ENCODE results near the gene CAMTA1. TPM values are rescaled to one million over a fixed set of nuclear protein-coding genes. Genes with fewer than 3 reads are reported as not detected.

The CAMTA1 gene
- total RNA-seq, 5 donors from 2014 or later (not counting 1 experiment from before 2014, with no cell fraction given): 29.7 to 37.4 (median 34.6) TPM

DNA sequence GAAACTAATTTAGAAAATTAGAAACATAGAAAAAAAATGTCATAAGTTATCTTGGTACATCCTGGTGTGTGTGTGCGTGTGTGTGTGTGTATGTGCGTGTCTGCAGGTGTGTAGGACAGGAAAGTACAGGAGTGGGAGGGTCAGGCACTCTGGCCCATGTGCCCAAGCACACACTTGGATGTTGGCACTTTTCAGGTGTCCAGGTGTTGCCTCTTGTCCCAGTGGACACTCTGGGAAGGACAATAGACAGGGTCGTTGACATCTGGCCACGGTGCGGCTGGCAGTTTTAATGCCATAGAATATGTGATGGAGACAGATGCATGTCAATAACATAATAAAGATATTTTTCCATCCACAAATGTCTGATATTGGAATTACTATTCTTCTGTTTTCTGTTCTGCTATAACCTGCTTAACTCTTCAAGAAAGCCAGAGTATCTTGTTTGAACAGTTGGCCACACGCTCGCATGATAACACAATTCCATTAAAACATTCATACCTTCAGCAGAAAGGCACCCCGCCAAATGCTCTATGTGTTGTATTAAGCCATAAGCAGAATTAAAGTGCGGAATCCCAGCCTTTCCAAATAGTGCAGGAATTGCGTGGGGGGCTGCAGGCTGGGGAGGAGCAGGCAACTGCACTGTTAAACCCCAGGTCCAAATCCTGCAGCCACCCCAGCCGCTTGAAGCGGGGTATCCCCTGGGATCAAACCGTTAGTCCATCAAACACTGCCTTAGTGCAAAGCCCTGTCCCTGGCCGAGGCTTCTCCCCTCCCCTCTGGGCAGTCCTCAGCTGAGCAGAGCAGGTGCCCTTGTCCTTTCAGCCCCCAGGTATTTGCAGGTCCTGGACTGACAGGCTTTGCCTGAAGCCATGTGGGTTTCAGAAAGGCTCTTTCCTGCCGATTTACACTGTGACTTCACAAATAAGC, 390.0 kb downstream of the CAMTA1 start:
- peaks cover 33 to 58% of the 10 kb centered on the region in 2 donors for H3K27me3 Mint-ChIP-seq

GRCh38 chr1:7177021-7177420, 391.8 kb downstream of the CAMTA1 start:
- no peak overlapping the region for H3K27ac Mint-ChIP-seq
- peaks cover 6 to 11% (median 9%) of the 10 kb centered on the region in 3 donors for H3K9me3 Mint-ChIP-seq
- CTCF ChIA-PET: no interaction called here
- Histone ChIP-seq H3K4me3 (ENCODE audit: control insufficient read depth in 1 of 2, extremely low read depth in 1 of 2, low read length in 1 of 2) (no peak overlapping the region), H3K27me3 (replicated peaks in 1 of 2; ENCODE audit: control insufficient read depth in 2 of 2, extremely low read depth in 1 of 2, insufficient read depth in 2 of 2, low read length in 1 of 2) (peaks cover 0 to 56% of the 10 kb centered on the region in 2 experiments), H3K27ac (ENCODE audit: low read length) (no peak overlapping the region), H3K4me1 (ENCODE audit: control insufficient read depth in 1 of 2, extremely low read depth in 1 of 2, insufficient read depth in 2 of 2, low read length in 2 of 2) (no peaks in the 10 kb centered on the region), H3K36me3 (ENCODE audit: control insufficient read depth in 2 of 2, extremely low read depth in 1 of 2, insufficient read depth in 1 of 2, low read length in 1 of 2) (no peaks in the 10 kb centered on the region), H3K9me3 (no peaks in the 10 kb centered on the region)
- DNase-seq: no peak
- no peak for ATAC-seq (replicated peaks in 1 of 4)
- H3K36me3 Mint-ChIP-seq: no peaks in the 10 kb centered on the region
- POLR2A ChIA-PET: no interaction called here
- no peak overlapping the region for H3K4me3 Mint-ChIP-seq
- 86% methylated on average over 3 of the region's 3 CpGs for WGBS (ENCODE audit: insufficient coverage)
- peaks cover 23 to 44% of the 10 kb centered on the region in 2 donors for H3K27me3 Mint-ChIP-seq
- H3K4me1 Mint-ChIP-seq: no peaks in the 10 kb centered on the region

More for the DNA sequence above, 390.0 kb downstream of the CAMTA1 start:
- H3K4me1 ChIP-seq (ENCODE audit: control insufficient read depth in 1 of 2, extremely low read depth in 1 of 2, insufficient read depth in 2 of 2, low read length in 2 of 2): no peaks in the 10 kb centered on the region
- WGBS (ENCODE audit: insufficient coverage): 82% methylated on average over 9 of the region's 15 CpGs
- ATAC-seq (replicated peaks in 1 of 4) (no peak), DNase-seq (no peak)
- H3K4me3 Mint-ChIP-seq: no peak overlapping the region
- peaks cover 5 to 11% (median 6%) of the 10 kb centered on the region in 3 donors for H3K9me3 Mint-ChIP-seq
- H3K27ac ChIP-seq (ENCODE audit: low read length): no peak overlapping the region
- H3K9me3 ChIP-seq: no peaks in the 10 kb centered on the region
- no peaks in the 10 kb centered on the region for H3K36me3 ChIP-seq (ENCODE audit: control insufficient read depth in 2 of 2, extremely low read depth in 1 of 2, insufficient read depth in 1 of 2, low read length in 1 of 2)
- H3K4me3 ChIP-seq (ENCODE audit: control insufficient read depth in 1 of 2, extremely low read depth in 1 of 2, low read length in 1 of 2): no peak overlapping the region
- no peaks in the 10 kb centered on the region for H3K36me3 Mint-ChIP-seq
- POLR2A ChIA-PET: no interaction called here
- peaks cover 0 to 55% of the 10 kb centered on the region in 2 experiments for H3K27me3 ChIP-seq (replicated peaks in 1 of 2; ENCODE audit: control insufficient read depth in 2 of 2, extremely low read depth in 1 of 2, insufficient read depth in 2 of 2, low read length in 1 of 2)
- no peaks in the 10 kb centered on the region for H3K4me1 Mint-ChIP-seq
- no peak overlapping the region for H3K27ac Mint-ChIP-seq
- CTCF ChIA-PET: no interaction called here

- ChIA-PET CTCF (no interaction called here), POLR2A (no interaction called here)
- Histone ChIP-seq H3K27ac (ENCODE audit: low read length) (no peak overlapping the region), H3K27me3 (replicated peaks in 1 of 2; ENCODE audit: control insufficient read depth in 2 of 2, extremely low read depth in 1 of 2, insufficient read depth in 2 of 2, low read length in 1 of 2) (peaks cover 0 to 50% of the 10 kb centered on the region in 2 experiments), H3K4me3 (ENCODE audit: control insufficient read depth in 1 of 2, extremely low read depth in 1 of 2, low read length in 1 of 2) (no peak overlapping the region), H3K36me3 (ENCODE audit: control insufficient read depth in 2 of 2, extremely low read depth in 1 of 2, insufficient read depth in 1 of 2, low read length in 1 of 2) (no peaks in the 10 kb centered on the region), H3K9me3 (no peaks in the 10 kb centered on the region), H3K4me1 (ENCODE audit: control insufficient read depth in 1 of 2, extremely low read depth in 1 of 2, insufficient read depth in 2 of 2, low read length in 2 of 2) (no peaks in the 10 kb centered on the region)
- Mint-ChIP-seq H3K27ac (no peak overlapping the region), H3K4me1 (no peaks in the 10 kb centered on the region), H3K4me3 (no peak overlapping the region), H3K27me3 (peaks cover 24 to 41% of the 10 kb centered on the region in 2 donors), H3K36me3 (no peaks in the 10 kb centered on the region), H3K9me3 (peaks cover 7 to 11% (median 9%) of the 10 kb centered on the region in 3 donors)
- WGBS (ENCODE audit: insufficient coverage): 78% methylated on average over 9 of the region's 9 CpGs
- no peak for DNase-seq
- ATAC-seq (replicated peaks in 1 of 4): no peak
Measured at GRCh38 chr1:7177438-7178146, 392.3 kb downstream of the CAMTA1 start.

DNA sequence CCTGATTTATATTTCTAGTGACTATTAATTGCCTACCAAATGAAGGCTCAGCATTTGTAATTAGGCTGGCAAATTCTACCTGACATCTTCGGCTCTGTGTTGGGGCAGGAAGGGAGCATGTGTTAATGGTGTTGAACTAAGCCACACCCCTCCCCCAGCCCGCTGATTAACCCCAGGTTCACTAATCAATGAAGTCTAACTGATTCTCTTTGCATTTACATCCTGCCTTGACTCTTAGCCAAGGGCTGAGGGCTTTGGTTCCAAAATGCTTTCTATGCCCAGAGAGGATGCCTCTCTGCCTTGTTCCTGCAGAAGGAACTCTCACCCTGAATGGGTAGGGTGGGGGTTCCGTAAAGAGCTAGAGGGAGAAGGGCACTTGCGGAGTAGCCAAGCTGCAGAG, 393.1 kb downstream of the CAMTA1 start:
- WGBS (ENCODE audit: insufficient coverage): no CpG with 5 or more reads among the region's 4 CpGs
- H3K36me3 ChIP-seq (ENCODE audit: control insufficient read depth in 2 of 2, extremely low read depth in 1 of 2, insufficient read depth in 1 of 2, low read length in 1 of 2): no peaks in the 10 kb centered on the region
- H3K27ac Mint-ChIP-seq: no peak overlapping the region
- no peaks in the 10 kb centered on the region for H3K4me1 ChIP-seq (ENCODE audit: control insufficient read depth in 1 of 2, extremely low read depth in 1 of 2, insufficient read depth in 2 of 2, low read length in 2 of 2)
- H3K4me3 Mint-ChIP-seq: no peak overlapping the region
- H3K9me3 Mint-ChIP-seq: peaks cover 9 to 12% (median 11%) of the 10 kb centered on the region in 3 donors
- ATAC-seq (replicated peaks in 1 of 4): no peak
- H3K27ac ChIP-seq (ENCODE audit: low read length): no peak overlapping the region
- peaks cover 29 to 40% of the 10 kb centered on the region in 2 donors for H3K27me3 Mint-ChIP-seq
- no peaks in the 10 kb centered on the region for H3K36me3 Mint-ChIP-seq
- CTCF ChIA-PET: no interaction called here
- H3K4me3 ChIP-seq (ENCODE audit: control insufficient read depth in 1 of 2, extremely low read depth in 1 of 2, low read length in 1 of 2): no peak overlapping the region
- H3K9me3 ChIP-seq: no peaks in the 10 kb centered on the region
- DNase-seq: no peak
- H3K4me1 Mint-ChIP-seq: no peaks in the 10 kb centered on the region
- POLR2A ChIA-PET: no interaction called here
- peaks cover 0 to 43% of the 10 kb centered on the region in 2 experiments for H3K27me3 ChIP-seq (replicated peaks in 1 of 2; ENCODE audit: control insufficient read depth in 2 of 2, extremely low read depth in 1 of 2, insufficient read depth in 2 of 2, low read length in 1 of 2)

- H3K36me3 Mint-ChIP-seq: no peaks in the 10 kb centered on the region
- H3K27me3 Mint-ChIP-seq: peaks cover 31 to 40% of the 10 kb centered on the region in 2 donors
- Histone ChIP-seq H3K27me3 (replicated peaks in 1 of 2; ENCODE audit: control insufficient read depth in 2 of 2, extremely low read depth in 1 of 2, insufficient read depth in 2 of 2, low read length in 1 of 2) (peaks cover 0 to 39% of the 10 kb centered on the region in 2 experiments), H3K4me3 (ENCODE audit: control insufficient read depth in 1 of 2, extremely low read depth in 1 of 2, low read length in 1 of 2) (no peak overlapping the region), H3K36me3 (ENCODE audit: control insufficient read depth in 2 of 2, extremely low read depth in 1 of 2, insufficient read depth in 1 of 2, low read length in 1 of 2) (no peaks in the 10 kb centered on the region), H3K27ac (ENCODE audit: low read length) (no peak overlapping the region), H3K9me3 (no peaks in the 10 kb centered on the region), H3K4me1 (ENCODE audit: control insufficient read depth in 1 of 2, extremely low read depth in 1 of 2, insufficient read depth in 2 of 2, low read length in 2 of 2) (no peaks in the 10 kb centered on the region)
- H3K27ac Mint-ChIP-seq: no peak overlapping the region
- DNase-seq: no peak
- 63% methylated on average over 2 of the region's 3 CpGs for WGBS (ENCODE audit: insufficient coverage)
- H3K4me3 Mint-ChIP-seq: no peak overlapping the region
- peaks cover 9 to 12% (median 11%) of the 10 kb centered on the region in 3 donors for H3K9me3 Mint-ChIP-seq
- ATAC-seq (replicated peaks in 1 of 4): no peak
- H3K4me1 Mint-ChIP-seq: no peaks in the 10 kb centered on the region
- CTCF ChIA-PET: no interaction called here
- POLR2A ChIA-PET: no interaction called here
Measured at GRCh38 chr1:7178741-7179140, 393.5 kb downstream of the CAMTA1 start.

DNA sequence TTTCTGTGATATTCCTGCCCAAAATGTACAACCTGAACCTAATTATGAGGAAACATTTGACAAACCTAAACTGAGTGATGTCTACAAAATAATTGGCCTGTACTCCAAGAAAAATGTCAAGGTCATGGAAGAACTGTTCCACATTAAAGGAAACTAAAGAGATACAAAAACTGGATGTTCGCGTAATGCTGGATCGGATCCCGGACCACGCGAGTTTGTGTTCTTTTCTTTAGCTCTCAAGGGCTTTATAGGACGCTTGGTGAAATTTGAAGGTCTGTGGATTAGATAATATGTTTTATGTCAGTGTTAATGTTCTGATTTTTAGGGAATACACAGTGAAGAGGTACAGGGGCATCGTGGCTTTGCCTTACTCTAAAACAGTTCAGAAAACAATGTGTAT, 400.5 kb downstream of the CAMTA1 start:
- ChIA-PET CTCF (no interaction called here), POLR2A (no interaction called here)
- Mint-ChIP-seq H3K27me3 (peaks cover 8 to 22% of the 10 kb centered on the region in 2 donors), H3K9me3 (peaks cover 0 to 9% (median 4%) of the 10 kb centered on the region in 3 donors), H3K4me3 (no peak overlapping the region), H3K36me3 (no peaks in the 10 kb centered on the region), H3K4me1 (no peaks in the 10 kb centered on the region), H3K27ac (no peak overlapping the region)
- no peak overlapping the region for H3K27ac ChIP-seq (ENCODE audit: low read length)
- H3K4me1 ChIP-seq (ENCODE audit: control insufficient read depth in 1 of 2, extremely low read depth in 1 of 2, insufficient read depth in 2 of 2, low read length in 2 of 2): no peaks in the 10 kb centered on the region
- H3K36me3 ChIP-seq (ENCODE audit: control insufficient read depth in 2 of 2, extremely low read depth in 1 of 2, insufficient read depth in 1 of 2, low read length in 1 of 2): no peaks in the 10 kb centered on the region
- H3K4me3 ChIP-seq (ENCODE audit: control insufficient read depth in 1 of 2, extremely low read depth in 1 of 2, low read length in 1 of 2): no peak overlapping the region
- H3K9me3 ChIP-seq: no peaks in the 10 kb centered on the region
- no peak for ATAC-seq (replicated peaks in 1 of 4)
- WGBS (ENCODE audit: insufficient coverage): 92% methylated on average over 8 of the region's 8 CpGs
- H3K27me3 ChIP-seq (replicated peaks in 1 of 2; ENCODE audit: control insufficient read depth in 2 of 2, extremely low read depth in 1 of 2, insufficient read depth in 2 of 2, low read length in 1 of 2): no peaks in the 10 kb centered on the region
- DNase-seq: no peak

Data from T-cell (primary cell).